GM19395 (cell line): ENCODE measurements around the gene TP53I11.

Experiments used
- ATAC-seq: cut with Tn5 transposase; IDR thresholded peaks from one replicate; pipeline ENCODE4 v1.9.1; 2021; ENCODE audit warnings: mild to moderate bottlenecking, moderate library complexity; ENCODE audit not compliant: unreplicated experiment

Gene TP53I11, protein sequence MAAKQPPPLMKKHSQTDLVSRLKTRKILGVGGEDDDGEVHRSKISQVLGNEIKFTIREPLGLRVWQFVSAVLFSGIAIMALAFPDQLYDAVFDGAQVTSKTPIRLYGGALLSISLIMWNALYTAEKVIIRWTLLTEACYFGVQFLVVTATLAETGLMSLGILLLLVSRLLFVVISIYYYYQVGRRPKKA

DNA sequence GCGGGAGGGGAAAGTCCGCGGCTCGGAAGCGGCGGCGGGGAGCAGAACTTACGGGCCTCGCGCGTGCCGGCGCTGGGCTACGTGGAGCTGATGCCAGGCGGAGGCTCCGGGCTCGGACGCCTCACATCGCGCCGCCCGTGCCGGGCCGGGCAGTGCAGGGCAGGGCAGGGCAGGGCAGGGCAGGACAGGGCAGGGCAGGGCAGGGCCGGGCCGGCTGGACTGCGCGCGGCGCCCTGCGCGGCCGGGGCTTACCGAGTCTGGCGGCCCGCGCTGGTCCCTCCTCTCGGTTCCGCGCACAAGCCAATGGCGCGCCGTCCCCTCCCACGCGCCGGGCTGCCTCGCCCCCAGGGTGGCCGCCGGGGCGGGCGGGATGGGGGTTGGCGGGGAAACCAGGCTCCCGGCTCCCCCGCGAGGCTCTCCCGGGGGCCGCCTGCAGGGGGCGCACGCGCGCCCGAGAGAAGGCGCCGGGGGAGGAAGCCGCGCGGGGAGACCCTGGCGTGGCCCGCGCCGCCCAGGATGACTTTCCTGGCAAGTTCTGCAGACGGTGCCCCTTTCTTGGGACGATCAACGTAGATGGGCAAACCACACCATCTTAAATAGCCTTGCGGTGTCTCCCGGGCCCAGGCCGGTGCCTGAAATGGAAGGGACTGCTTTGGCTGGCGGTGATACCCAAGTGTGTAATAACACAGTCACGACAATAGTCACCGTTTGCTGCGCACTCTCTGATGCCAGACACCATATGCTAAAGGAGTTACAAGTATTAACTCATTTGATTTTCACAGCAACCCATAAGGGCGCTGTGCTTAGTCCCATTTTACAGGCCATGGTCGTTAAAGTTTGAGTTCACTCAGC lies at the start of gene TP53I11:
Gene TP53I11, minus strand, starts transcription at position 259 of the 852 bp plus-strand sequence. CDS start 12,548 bp downstream, outside the sequence.
- no peak for ATAC-seq

DNA sequence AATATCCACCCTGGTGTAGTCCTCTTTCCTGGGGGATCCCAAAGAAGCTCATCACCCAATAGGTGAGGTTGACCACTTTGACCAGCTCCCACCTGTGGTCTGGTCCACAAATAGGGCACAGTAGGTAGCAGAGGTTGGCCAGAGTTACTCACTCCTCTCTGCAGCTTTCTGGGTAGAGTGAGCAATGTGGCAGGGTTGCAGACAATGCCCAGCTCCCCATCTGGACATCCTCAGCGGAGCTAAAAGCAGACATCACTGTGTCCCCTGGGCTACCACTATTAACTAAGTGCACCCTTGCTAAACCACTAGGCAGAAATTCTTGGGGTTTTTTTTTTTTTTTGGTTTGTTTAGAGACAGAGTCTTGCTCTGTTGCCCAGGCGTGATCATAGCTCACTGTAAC lies 48.4 kb upstream of the TP53I11 start:
- ATAC-seq: no peak

DNA sequence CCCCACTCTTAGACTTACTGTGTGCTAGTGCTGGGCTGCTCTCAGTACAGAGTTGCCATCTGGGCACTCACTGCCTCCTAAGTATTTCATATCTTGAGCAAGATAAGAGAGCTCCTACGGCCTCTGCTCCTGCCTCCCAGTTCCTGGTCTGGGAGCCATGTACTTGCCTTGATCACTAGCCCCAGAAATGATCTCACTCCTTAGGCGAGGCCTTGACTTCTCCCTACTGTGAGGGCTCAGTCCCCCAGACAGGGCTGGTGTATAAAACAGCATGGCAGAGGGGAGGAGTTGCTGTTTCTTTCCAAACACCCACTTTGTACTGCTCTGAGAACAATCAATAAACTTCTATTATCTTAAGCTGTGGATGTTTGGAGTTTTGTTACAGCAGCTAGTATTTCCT lies 47.4 kb upstream of the TP53I11 start:
- ATAC-seq: no peak

DNA sequence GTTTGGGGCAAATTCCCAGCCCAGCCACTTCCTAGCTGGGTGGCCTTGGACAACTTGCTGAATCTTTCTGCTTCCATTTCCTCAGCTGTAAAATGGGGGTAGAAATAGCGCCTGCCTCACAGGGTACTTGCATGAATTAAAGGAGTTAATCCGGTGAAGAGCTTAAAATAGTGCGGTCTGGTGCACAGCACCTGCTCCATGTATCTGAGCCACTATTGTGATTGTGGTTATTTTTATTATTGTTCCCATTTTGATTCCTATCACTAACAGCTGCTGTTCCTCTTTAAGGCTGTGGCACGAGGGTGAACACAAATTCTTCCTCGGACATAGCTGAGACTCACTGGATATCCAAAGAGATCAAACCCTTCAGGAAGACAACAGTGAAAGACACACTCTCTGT lies 46.9 kb upstream of the TP53I11 start:
- no peak for ATAC-seq

DNA sequence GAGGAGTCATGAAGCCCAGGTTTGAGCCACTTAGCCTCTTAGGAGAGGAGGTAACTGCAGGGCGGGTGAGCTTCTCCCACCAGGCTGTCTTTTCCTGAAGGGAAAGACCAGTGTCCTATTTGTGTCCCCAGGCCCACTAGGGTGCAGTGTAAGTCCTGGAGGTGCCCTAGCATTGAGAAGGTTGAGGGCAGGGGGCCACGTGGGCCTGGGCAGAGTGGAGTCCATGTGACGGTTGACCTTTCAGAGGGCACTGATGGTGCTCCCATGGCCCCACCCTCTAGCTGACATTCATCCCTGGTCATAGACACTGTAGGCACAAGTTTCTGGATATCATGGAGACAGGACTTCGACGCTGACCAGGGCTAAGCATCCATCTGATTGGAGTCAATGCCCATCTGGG lies 44.1 kb upstream of the TP53I11 start:
- no peak for ATAC-seq

DNA sequence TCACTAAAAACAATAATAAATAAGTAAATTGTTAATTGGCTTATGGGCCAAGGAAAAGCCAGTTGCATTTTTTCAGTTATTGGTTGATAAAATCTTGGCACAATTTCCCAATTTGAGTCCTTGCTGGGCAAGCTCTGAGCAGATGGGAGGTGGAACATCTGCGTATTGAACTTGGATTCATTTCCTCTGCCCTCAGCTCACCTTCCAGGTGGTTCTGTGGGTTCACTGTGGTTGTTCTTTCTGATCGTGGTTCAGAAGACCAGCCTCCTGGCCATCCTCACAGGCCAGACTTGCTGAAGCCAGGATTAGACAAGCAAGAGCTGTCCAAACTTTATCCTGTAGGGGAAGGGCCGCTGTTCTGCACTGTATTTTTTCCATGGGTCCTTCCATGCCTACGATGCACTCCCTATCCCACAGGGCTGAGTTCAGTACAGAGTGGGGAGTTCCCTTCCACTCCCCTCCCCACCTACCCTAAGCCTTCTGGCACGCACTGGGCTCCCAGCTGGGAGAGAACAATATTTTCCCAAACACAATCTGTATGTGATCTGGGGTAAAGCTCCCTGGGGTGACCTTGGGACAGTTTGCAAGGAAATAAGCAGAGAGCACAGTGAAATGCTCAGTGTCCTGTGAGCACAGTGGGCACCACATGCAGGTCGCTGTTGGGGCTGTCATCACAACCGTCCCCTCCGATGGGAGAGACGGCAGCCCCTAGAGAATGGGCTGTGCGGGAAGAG lies 43.5 kb upstream of the TP53I11 start:
- ATAC-seq: no peak

DNA sequence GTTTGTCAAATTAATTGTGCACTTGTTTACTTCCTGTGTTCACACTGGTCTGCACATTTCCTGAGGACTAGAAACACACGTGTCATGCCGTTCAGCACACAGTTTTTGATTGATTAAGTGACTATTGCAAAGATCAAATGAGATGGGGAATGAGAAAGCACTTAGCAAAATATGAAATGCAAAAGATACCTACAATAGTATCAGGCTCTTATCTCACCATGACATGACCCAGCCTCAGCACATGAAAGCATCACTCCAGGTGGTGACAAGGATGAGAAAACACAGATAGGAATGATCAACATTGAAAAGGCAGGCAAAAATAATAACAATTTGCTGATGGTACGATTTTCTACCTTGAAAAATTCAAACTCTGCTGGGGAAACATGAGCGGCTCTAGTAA lies 42.1 kb upstream of the TP53I11 start:
- no peak for ATAC-seq

DNA sequence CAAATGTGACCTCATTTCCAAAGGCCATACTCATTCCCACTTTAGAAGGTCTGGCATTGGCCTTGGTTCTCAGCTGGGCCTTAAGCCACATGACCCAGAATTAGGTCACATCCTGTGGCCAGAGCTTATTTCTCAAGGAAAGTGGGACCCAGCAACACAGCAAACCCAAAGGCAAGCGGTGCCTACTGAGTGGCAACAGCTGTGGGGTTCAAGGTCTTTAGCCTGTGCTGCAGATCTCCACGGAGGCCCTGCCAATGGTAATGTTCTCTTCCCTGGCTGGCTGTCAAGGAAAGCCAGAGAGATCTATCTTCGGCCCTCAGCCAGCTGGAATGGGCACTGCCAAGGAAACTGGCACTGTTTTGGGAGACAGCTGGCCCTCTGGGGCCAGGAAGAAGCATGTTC lies 41.5 kb upstream of the TP53I11 start:
- ATAC-seq: no peak

DNA sequence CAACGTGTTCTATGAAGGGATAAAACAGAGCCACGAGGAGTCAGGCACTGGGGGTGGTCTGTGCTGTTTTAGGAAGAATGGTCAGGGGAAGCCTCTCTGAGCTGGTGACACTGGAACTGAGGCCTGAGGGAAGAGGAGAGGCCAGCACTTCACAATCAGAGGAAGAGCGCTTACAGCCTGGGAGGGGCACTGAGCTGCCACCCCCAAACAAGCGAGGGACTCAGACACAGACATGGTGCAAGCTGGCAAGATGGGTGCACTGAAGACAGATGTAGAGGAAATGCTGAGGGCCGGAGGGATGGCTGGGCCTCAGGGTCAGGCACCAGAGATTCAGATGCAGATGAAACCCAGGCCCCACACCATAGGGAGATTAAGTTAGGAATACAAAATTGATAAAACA lies 40.0 kb upstream of the TP53I11 start:
- ATAC-seq: no peak

DNA sequence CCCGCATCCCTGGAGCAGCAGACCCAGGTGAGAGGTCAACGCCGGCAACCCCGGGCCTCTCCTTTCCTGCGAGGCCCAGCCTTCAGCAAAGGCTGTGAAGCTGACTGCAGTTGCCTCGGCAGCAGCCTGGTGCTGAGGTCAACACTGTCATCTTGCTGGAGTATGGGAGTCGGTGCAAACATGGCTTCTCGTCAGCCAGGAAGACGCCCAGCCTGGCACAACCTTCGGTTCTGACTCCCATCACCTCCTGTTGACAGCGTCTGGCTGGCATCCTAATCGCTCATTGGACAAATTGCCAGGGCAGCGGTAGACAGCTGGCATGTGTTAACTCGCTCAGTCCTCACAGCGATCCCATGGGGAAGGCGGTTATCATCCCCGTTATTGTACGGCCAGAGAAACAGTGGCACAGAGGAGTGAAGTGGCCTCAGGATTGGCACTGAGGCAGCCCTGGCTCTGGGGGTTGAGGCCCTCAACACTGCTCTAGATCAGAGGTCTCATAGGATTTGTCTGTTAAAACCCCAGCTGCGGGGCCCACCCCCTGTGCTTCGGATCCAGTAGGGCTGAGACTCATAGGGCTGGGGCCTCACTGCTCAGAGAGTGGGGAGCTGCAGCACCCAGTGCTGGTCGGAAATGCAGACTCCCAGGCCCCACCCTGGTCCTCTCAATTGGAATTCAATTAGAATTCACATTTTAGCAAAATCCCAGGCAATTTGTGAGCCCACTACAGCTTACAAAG lies 39.3 kb upstream of the TP53I11 start:
- ATAC-seq: no peak

DNA sequence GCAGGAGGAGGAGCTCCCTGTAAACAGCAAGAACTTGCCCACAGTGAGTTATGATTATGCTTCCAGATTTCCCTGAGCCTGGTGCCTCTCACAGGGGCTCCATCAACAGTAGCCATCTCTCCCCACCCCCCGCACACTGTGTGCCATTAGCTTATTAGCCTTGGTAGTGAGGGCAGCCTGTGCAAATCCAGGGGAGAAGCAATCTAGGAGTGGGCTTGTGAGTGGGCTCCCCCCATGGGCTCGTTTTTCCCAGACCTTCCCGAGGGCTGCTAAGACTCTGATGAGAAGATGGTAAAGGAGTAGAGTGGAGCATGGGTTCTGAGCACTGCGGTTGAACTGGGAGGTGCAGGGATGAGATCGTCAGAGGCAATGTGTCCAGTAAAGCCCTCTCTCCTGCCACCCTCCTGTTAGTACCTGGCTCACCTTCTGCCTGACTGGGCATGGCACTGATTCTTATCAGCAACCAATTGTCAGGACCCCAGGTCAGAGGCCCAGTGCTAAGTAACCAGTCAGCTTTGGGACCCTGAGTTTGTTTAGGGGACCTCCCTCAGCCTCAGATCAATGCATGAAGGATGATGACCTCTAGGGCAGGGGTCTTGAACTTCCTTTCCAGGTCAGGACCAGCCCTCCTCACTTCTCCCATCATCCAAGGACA lies 38.4 kb upstream of the TP53I11 start:
- ATAC-seq: no peak

DNA sequence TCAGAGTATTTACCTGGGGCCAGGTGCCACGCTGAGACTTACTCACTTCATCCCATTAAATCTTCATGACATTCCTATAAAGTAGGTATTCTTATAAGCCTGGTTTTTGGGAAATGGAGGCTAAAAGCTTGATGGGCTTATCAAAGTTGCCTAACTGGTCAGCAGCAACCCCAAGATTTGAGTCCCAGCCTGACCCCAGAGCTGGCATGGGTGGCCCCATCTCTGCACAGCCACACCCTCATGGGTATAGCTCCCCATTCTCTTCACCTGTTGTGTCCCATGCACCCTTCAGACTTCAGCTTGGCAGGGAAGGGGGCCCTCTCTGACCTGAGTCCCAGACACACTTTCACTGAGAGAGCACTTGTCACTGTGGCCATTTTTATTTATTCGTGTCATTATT lies 37.4 kb upstream of the TP53I11 start:
- ATAC-seq: no peak

DNA sequence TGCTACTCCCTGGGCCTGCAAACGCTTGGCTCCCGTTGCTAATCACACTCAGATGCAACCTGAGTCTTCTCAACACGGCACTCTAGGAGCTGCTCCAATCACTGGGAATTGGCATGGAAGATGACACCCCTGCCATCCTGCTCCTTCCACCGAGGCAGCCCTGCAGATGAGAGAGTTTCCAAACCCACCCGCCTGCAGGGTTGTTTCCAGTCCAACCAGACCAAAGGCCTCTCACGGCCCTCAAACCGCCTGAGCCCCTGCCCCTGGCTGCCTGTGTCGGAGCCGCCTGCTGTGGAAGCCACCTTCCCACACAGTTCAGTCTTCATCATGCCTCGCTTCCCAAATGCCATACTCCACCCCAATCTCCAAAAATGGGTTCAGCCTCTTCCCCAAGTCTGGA lies 36.8 kb upstream of the TP53I11 start:
- ATAC-seq: no peak

DNA sequence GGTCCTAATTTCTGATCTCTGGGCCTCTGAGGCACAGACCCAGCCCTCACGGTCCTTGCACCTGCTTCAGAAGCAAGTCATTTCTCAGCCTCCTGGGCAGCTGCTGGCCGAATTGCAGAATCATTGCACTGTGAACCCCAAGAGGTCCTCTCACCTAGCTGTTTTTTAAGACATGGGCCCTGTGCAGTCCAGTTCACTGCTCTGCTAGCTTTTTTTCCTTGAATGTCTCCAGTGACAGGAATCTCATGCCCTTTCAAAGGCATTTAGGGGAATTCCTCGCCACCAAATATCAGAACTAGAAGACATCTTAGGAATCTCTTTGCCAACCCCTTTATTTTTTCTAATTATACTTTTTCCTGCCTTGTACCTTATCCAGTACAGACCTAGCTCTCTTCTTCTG lies 35.6 kb upstream of the TP53I11 start:
- no peak for ATAC-seq

DNA sequence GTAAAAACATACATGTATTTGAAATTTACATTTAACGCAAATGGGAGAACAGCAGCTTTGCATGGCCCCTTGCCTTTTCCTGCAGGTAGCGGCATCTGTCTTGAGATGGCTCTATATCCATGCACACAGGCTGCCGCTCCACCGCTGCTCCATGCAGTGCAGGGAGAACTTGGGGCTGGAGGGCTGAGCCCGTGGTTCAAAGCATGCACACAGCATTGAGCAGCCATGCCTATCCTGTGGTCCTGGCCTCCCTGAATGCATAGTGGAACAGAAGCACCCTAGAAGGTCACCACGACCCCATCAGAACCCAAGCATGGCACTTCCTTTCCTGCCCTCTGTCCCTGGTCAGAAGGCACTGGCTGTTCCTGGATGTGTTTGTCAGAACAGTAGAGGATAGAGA lies 35.0 kb upstream of the TP53I11 start:
- no peak for ATAC-seq

DNA sequence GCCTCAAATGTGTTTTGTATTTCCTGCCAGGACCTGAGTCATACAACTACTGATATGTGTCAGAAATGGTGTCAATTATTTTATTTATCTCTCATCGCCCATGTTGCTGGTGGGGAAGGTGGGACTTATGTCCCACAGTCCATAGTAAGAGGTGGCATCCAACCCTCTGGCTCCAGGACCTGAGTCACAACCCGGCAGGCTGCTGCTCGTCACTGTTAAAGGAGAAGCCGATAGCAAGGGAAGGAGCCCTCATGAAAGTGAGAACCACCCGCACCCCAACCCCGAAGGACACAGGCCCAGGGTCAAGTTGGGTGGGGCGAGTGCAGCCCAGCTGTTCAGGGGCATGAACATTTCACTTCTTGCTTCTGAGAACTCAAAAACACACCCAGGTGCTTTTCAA lies 33.1 kb upstream of the TP53I11 start:
- ATAC-seq: no peak

DNA sequence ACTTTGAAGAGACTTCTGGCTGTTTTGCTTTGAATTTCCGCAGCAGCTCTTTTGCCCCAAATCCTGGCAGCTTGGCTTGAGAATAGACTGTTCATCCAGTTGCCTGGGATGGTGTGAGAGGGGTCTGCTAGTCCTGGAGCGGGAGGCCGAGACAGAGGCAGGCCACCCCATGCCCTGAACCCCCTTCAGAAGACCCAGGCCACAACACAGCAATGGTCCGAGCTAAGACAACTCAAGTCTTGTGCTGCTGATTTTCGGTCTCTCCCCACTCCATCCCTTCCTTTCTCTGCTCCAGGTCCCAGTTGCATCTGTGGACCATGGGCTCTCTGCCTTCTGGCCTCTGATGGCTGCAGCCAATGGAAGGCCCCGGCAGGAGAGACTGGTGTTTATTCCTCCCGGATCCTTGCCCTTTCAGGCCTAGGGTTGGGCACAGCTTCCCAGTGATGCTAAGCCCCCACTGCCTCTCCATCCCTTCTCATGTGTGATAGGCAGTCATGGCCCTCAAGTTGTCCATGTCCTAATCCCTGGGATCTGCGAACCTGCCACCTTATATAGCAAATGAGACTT lies 31.9 kb upstream of the TP53I11 start:
- no peak for ATAC-seq

DNA sequence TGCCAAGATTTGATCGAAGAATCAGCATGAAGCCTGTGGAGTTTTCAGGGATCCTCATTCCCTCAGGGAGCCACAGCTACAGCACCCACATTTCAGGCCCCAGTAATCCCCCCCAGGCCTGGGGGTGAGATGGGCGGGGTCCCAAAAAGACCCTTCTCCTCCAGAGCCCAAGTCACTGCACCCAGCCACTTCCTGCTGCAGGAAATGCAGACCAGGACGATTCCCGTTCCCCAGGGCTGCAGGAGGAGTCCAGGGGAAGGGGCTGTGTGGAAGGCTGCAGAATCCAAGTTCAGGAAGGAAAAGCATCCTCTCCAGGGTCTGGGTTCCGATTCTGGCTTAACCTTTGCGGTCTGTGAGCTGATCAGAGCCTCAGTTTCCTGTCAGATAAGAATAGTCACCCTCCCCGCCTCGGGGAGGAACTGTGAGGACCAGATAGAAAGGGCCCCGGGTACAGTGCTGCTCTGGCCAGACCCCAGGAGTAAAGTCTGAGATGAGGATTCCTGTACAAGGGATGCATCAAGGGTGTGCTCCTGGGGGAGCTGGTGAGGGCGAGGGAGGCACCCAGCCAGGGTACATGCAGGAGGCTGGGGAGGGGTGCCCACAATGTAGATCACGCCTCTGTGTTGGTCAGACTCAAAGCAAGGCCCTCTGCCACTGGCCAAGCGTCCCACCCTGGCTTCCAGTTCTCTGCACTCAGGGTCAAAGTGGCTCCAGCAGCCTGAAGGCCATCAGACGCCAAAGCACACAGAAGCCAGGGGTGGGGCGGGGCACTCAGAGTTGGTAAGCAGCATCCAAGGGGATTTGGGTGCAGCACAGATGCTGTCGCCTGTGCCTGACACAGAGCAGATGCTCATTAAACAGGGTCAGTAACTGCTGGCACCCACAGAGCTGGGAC lies 30.1 kb upstream of the TP53I11 start:
- no peak for ATAC-seq
